SKM-1 treated with dmso at 0.1 percent for 144 hours (cell line): ENCODE data around the gene RECK.
"Not testable (repeated sequence)": the region's sequence is repeated elsewhere in the genome, so short reads cannot be mapped to it uniquely, and the experiment has no call there.

Source experiments
- DNase-seq: peaks from one replicate; lab custom pipeline; 2025; ENCODE audit not compliant: unreplicated experiment; lab: John Stamatoyannopoulos, UW

RECK gene

GRCh38 chr9:36036780-36037548 is at the start of gene RECK:
Gene RECK (plus strand): TSS chr9:36036913. CDS start chr9:36036999, 86 bp downstream.
- peak; percentile 80 for DNase-seq

DNA sequence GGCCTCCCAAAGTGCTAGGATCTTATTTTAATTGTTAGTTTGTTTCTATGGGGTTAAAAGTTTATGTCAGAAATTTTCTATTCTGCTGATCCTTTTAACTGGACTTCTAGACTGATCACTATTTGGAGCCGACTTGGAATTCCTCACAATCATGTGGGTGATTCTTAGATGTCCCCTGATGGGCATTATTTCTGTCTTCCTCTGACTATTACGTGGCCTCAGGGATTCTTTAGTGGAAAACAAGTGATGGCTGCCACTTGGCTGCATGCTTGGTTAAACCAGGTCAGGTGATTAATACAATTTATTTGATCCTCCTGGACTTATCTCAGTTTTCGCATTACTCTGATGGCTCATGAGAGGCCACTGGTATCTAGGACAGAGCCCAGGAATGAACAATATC is 46.6 kb upstream of the RECK start:
- DNase-seq: no peak

GRCh38 chr9:35993136-35993535 is 43.6 kb upstream of the RECK start:
- DNase-seq: not testable (repeated sequence)

DNA sequence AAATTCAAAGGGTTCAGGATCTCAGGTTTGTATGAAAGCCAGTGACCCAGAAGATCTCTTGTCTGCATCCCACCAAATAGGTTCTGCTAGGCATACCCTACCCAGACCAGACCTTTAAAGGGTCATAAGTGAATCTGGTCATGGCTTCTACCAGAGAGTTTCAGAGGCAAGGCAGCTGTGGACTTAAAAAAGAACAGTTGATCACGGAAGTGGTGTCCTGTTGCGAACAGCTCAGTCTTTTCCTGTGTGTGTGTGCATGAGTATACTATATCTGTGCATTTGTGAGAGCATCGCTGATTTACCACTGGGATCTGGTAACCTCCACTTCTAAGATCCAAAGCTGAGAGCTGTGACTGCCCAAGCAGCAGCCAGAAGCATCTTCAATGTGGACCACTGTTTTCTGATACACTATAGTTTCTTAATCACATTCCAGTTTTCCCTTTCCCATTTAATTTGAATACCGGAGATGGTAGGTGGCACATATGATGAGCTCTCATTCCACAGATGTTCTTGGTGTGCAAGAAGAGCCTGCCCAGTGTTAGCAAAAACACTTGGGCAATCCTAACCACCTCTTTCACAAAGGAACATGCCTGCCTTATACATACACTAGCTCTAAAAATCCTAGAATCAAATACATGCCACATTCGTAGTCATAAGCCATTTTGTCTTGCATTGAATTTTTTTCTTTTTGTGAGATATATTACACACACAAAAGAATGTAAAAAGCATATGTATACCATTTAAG is 42.6 kb upstream of the RECK start:
- DNase-seq: no peak

GRCh38 chr9:35994959-35995358 is 41.8 kb upstream of the RECK start:
- DNase-seq: no peak

DNA sequence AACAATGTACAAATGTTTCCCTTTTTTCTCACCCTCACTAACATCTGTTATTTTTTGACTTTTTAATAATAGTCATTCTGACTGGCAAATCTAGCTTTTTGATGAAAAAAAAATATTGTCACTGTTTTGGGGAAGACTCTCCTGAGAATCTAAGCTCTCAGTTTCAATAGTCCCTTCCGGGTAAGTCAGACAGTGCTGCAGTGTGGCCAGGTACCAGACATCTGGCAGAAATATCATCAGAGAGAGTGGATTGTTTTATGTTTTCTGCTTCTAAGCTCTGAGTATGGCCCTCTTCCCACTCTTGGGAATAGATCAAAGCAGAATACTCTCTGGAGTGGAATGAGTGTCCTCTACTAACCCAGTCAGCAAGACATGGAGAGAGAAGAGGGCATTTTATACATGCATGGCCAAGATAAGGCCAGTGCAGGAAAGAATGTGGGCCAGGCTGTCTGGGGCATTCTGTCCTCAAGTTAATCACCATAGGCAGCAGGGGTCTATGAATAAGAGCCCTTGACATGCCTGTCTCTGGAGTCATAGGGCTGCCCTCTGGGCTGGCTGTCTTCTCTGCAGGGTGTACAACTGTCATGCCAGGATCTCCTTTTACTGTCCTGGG is 40.2 kb upstream of the RECK start:
- DNase-seq: no peak

DNA sequence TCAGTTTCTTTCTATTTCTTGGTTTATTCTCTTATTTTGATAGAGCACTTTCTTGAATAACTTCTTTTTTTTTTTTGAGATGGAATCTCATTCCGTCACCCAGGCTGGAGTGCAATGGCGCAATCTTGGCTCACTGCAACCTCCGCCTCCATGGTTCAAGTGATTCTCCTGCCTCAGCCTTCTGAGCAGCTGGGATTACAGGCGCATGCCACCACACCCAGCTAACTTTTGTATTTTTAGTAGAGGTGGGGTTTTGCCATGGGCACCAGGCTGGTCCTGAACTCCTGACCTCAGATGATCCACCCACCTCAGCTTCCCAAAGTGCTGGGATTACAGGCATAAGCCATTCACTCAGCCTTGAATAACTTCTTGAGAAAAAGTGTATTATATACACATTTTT is 39.7 kb upstream of the RECK start:
- not testable (repeated sequence) for DNase-seq

DNA sequence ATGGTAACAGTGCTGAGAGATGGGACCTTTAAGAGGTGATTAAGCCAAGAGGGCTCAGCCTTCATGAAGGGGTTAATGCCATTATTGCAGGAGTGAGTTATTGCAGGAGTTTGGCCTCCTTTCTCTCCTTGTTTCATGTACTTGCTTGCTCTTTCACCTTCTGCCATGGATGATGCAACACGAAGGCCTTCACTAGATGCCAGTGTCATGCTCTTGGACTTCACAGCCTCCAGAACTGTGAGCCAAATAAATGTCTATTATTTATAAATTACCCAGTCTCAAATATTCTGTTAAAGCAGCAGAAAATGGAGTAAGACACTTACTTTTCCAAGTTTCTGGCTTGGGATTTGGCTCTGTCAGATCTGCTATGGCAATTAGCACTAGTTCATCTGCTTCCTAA is 38.4 kb upstream of the RECK start:
- DNase-seq: no peak

DNA sequence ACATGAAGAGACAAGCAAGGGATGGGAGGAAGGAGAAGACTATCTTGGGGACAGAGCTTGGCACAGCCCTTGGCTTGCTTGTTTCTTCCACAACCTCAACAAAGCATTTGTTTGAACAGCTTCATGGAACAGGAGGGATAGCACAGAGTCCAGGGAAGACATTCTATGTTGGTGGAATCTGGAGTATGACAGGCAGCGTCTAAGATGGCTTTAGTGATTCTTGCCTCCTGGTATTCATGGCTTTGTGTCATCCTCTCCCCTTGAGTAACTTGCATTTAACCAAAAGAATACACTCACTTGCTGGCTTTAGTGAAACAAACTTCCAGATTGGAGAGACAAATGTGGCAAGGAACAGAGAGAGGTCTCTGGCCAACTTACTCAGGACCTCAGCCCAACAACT is 30.8 kb upstream of the RECK start:
- DNase-seq: no peak

GRCh38 chr9:36006549-36007315 is 30.0 kb upstream of the RECK start:
- peak; percentile 92 for DNase-seq

DNA sequence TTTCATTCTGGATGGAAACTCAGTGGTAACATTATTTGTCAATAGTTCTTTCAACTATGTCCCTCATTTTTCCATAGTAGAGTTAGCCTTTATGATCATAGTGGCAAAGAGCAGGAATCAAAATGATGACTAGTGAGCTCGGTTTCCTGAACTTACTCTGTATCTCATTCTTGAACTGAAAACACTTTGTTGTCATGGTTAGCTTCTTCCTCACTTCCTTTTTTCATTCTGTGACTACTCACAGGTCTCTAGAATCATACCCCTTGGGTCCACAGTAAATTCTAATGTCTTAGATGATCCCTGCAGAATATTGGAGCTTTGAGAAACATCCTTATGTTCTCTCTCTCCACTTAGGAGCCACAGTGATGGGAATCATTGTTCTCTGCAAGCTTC is 29.4 kb upstream of the RECK start:
- peak; percentile 29 for DNase-seq

DNA sequence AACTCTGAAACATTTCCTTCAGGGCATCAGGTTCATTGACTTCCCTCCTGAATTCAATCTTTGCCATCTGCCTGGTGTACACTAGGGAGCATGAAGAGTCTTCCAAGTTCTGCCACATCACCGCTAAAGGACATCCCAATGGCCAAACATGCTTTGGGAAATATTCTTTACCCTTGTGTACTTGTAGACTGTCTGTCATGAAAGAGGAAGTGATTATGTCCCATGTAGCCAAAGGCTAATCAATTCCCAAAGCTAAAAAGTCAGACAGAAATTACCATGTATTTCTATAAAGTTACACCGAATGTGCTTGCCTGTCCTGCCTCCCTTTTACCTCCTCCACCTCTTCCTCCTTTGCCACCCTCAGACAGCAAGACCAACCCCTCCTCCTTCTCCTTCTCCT is 28.9 kb upstream of the RECK start:
- no peak for DNase-seq

- DNase-seq: peak; percentile 71
Measured at GRCh38 chr9:36008774-36009300, 27.9 kb upstream of the RECK start.

DNA sequence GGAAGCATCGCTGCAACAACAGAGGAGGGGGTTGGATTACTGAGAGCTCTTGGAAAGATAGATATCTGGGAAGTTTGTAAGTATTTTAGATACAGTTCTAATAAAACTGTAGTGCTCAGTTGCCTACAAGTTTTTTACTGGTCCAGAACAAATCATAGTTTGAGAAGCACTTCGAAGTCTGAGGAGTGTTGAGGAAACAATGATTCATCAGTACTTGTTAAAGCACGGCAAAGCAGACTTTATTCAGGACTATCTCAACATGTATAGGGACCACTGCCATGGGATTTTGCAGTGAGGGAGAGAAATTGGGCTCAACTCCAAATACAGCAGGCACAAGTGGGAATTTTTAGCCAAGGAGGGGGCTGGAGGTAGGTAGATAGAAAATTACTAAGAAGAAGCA is 25.3 kb upstream of the RECK start:
- DNase-seq: no peak

DNA sequence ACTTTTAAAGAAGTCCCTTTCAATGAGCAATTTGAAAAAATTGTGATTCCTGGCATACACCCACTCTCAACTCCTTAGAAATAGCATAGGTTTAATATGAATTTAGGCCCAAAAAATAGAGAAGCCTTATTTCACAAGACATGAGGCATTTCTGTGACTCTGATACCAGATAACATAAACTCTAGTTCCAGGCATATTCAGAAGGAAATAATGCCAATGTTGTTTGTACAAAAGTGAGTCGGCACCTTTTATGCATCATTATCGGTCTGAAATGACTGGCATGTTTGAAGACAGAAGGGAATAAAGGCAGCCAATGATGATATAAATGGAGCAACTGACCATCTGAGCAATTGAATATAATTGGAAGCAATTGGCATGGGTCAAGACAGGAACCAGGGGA is 19.4 kb upstream of the RECK start:
- no peak for DNase-seq

DNA sequence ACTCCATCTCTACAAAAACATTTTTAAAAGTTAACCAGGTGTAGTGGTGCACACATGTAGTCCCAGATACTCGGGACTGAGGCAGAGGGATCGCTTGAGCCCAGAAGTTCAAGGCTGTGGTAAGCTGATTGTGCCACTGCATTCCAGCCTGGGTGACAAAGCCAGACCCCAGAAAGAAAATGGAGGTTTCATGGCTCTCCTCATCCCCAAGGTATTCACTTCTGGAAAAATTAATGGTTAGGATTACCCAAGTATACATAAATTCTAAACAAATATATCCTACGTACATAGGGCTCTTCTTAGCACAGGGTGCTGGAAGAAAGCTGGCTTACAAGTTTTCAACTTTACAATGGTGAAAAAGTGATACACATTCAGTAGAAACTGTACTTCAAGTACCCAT is 18.6 kb upstream of the RECK start:
- DNase-seq: no peak

- DNase-seq: no peak
Measured at GRCh38 chr9:36018891-36019720, 17.6 kb upstream of the RECK start.

DNA sequence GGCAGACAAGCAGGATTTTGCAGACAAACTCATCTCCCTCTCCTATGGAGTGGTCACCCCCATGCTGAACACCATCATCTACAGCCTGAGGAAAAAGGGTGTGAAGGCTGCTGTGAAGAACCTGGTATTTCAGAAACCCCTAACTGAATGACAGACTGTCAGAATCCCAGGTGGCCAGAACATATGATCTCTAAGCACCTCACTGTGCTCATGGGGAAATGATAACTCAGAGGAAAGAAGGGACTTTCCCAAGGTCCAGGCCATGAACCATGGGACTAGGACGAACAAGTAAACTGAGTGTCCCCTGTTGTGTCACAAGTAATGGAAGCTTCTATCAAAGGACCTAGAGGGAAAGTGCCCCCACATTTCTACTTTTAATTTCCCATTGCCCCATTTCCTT is 14.7 kb upstream of the RECK start:
- no peak for DNase-seq

- peak; percentile 33 for DNase-seq
Measured at GRCh38 chr9:36023260-36024048, 13.3 kb upstream of the RECK start.
